SK-N-SH treated with all-trans-retinoic acid at 6 μM for 48 hours (cell line): Measurements from ENCODE around the gene AFG3L2.

Experiments
- ATAC-seq: fragments of 200-7000 bp; cut with Tn5 transposase; 3 replicates; pipeline ENCODE4 v1.9.1; 2020; ENCODE audit warnings: mild to moderate bottlenecking, moderate library complexity
- ARNTL ChIP-seq: fragments of 450-650 bp; formaldehyde crosslinking; IDR thresholded peaks from 2 replicates; pipeline ENCODE4 v1.5.0; 2020; ENCODE audit warnings: low read depth, mild to moderate bottlenecking, moderate library complexity, borderline replicate concordance
- CREB5 ChIP-seq: fragments of 250-450 bp; sonication (Bioruptor Pico); IDR thresholded peaks from 2 replicates; pipeline ENCODE4 v1.5.1; 2020; ENCODE audit warnings: low read depth, mild to moderate bottlenecking, moderate library complexity
- CSDC2 ChIP-seq: fragments of 250-450 bp; sonication (Bioruptor Pico); IDR thresholded peaks from 2 replicates; pipeline ENCODE4 v1.5.0; 2020; ENCODE audit warnings: mild to moderate bottlenecking, moderate library complexity
- CSRNP3 ChIP-seq: fragments of 250-450 bp; sonication (Bioruptor Pico); IDR thresholded peaks from 2 replicates; pipeline ENCODE4 v1.5.1; 2021; ENCODE audit warnings: mild to moderate bottlenecking, moderate library complexity
- ESRRG ChIP-seq: fragments of 250-450 bp; sonication (Bioruptor Pico); IDR thresholded peaks from 2 replicates; pipeline ENCODE4 v1.6.1; 2021; ENCODE audit warnings: mild to moderate bottlenecking
- GLIS3 ChIP-seq: fragments of 250-450 bp; sonication (Bioruptor Pico); IDR thresholded peaks from 2 replicates; pipeline ENCODE4 v1.5.0; 2020; ENCODE audit warnings: mild to moderate bottlenecking, moderate library complexity
- ISL1 ChIP-seq: fragments of 250-450 bp; sonication (Bioruptor Pico); IDR thresholded peaks from 2 replicates; pipeline ENCODE4 v2.1.2; 2022; ENCODE audit warnings: mild to moderate bottlenecking, moderate library complexity
- OSR1 ChIP-seq: fragments of 250-450 bp; sonication (Bioruptor Pico); IDR thresholded peaks from 2 replicates; pipeline ENCODE4 v1.8.0; 2022; ENCODE audit warnings: moderate library complexity, mild to moderate bottlenecking, inconsistent platforms
- PATZ1 ChIP-seq: fragments of 250-450 bp; sonication (Bioruptor Pico); IDR thresholded peaks from 2 replicates; pipeline ENCODE4 v1.8.0; 2020; ENCODE audit warnings: mild to moderate bottlenecking, moderate library complexity, borderline replicate concordance
- POU6F1 ChIP-seq: fragments of 250-450 bp; sonication (Bioruptor Pico); IDR thresholded peaks from 2 replicates; pipeline ENCODE4 v1.8.0; 2021; ENCODE audit warnings: low read depth, mild to moderate bottlenecking, moderate library complexity, borderline replicate concordance
- PPARA ChIP-seq: fragments of 250-450 bp; sonication (Bioruptor Pico); IDR thresholded peaks from 2 replicates; pipeline ENCODE4 v1.5.0; 2020; ENCODE audit warnings: mild to moderate bottlenecking, borderline replicate concordance
- RARB ChIP-seq: fragments of 250-450 bp; sonication (Bioruptor Pico); IDR thresholded peaks from 2 replicates; pipeline ENCODE4 v1.8.0; 2021; ENCODE audit warnings: mild to moderate bottlenecking, moderate library complexity
- SNAI2 ChIP-seq: fragments of 250-450 bp; sonication (Bioruptor Pico); IDR thresholded peaks from 2 replicates; pipeline ENCODE4 v1.5.0; 2020; ENCODE audit warnings: mild to moderate bottlenecking, moderate library complexity
- TCF4 ChIP-seq: fragments of 250-450 bp; sonication (Bioruptor Pico); IDR thresholded peaks from 2 replicates; pipeline ENCODE4 v1.8.0; 2021; ENCODE audit warnings: mild to moderate bottlenecking, moderate library complexity, borderline replicate concordance
- TOX ChIP-seq: fragments of 250-450 bp; sonication (Bioruptor Pico); IDR thresholded peaks from 2 replicates; pipeline ENCODE4 v1.8.0; 2021; ENCODE audit warnings: mild to moderate bottlenecking, moderate library complexity, borderline replicate concordance
- ZC3H10 ChIP-seq: fragments of 250-450 bp; sonication (Bioruptor Pico); IDR thresholded peaks from 2 replicates; pipeline ENCODE4 v1.5.1; 2021; ENCODE audit warnings: mild to moderate bottlenecking, moderate library complexity
- ZFP30 ChIP-seq: fragments of 450-650 bp; formaldehyde crosslinking; IDR thresholded peaks from 2 replicates; pipeline ENCODE4 v1.5.0; 2022; ENCODE audit warnings: mild to moderate bottlenecking, moderate library complexity
- ZNF565 ChIP-seq: fragments of 450-650 bp; formaldehyde crosslinking; conservative IDR thresholded peaks from 2 replicates; pipeline ENCODE4 v1.5.0; 2020; ENCODE audit warnings: low read depth, mild to moderate bottlenecking, moderate library complexity
- ZNF70 ChIP-seq: fragments of 450-650 bp; formaldehyde crosslinking; IDR thresholded peaks from 2 replicates; pipeline ENCODE4 v1.5.0; 2020; ENCODE audit warnings: mild to moderate bottlenecking, moderate library complexity

The AFG3L2 gene

GRCh38 chr18:12342661-12343060 is 34.4 kb downstream of the AFG3L2 start:
- TF ChIP-seq ZNF70 (CRISPR knock-in tag), result no peak
- no peak for TF ChIP-seq SNAI2 (CRISPR knock-in tag)
- TF ChIP-seq PPARA (CRISPR knock-in tag), result no peak
- no peak for TF ChIP-seq CSRNP3 (CRISPR knock-in tag)
- no peak for TF ChIP-seq OSR1
- no peak for TF ChIP-seq PATZ1
- no peak for TF ChIP-seq ARNTL (CRISPR knock-in tag)
- TF ChIP-seq GLIS3 (CRISPR knock-in tag), result no peak
- no peak for TF ChIP-seq ZFP30
- TF ChIP-seq ZNF565, result no peak
- no peak for TF ChIP-seq TOX (CRISPR knock-in tag)
- no peak for TF ChIP-seq CSDC2
- TF ChIP-seq ESRRG (CRISPR knock-in tag), result no peak
- no peak for ATAC-seq

GRCh38 chr18:12340945-12341660 is 35.9 kb downstream of the AFG3L2 start:
- ATAC-seq, result no peak
- no peak for TF ChIP-seq ZNF565

GRCh38 chr18:12338382-12338781 is 38.6 kb downstream of the AFG3L2 start:
- no peak for ATAC-seq
- no peak for TF ChIP-seq POU6F1
- no peak for TF ChIP-seq ZNF565
- no peak for TF ChIP-seq GLIS3 (CRISPR knock-in tag)
- TF ChIP-seq ESRRG (CRISPR knock-in tag), result no peak
- TF ChIP-seq ISL1, result no peak
- no peak for TF ChIP-seq TCF4 (CRISPR knock-in tag)

GRCh38 chr18:12336887-12337286 is 40.1 kb downstream of the AFG3L2 start:
- TF ChIP-seq ZFP30 (no peak), ZC3H10 (CRISPR knock-in tag) (no peak), ZNF70 (CRISPR knock-in tag) (no peak), PATZ1 (no peak), PPARA (CRISPR knock-in tag) (no peak), ARNTL (CRISPR knock-in tag) (no peak), CREB5 (CRISPR knock-in tag) (no peak), POU6F1 (no peak), ESRRG (CRISPR knock-in tag) (no peak), OSR1 (no peak), RARB (CRISPR knock-in tag) (no peak)
- TF ChIP-seq, all 23 proteins: peak for 0
- ATAC-seq, result no peak
